SJCRH30 (cell line): ENCODE data around the gene MAP2K6. TPM values are rescaled to one million over a fixed set of nuclear protein-coding genes. Genes with fewer than 3 reads are reported as not detected.

Experiments
- DNase-seq, 2 experiments: peaks; one replicate each; pipeline ENCODE4 v3.0.0-alpha.2; 2015 to 2020
- H3K27ac ChIP-seq: fragments of 250-450 bp; sonication (Bioruptor Pico); 2 replicates; pipeline ENCODE4 v1.5.1; 2020; ENCODE audit warnings: mild to moderate bottlenecking, moderate library complexity
- H3K27me3 ChIP-seq: fragments of 250-450 bp; sonication (Bioruptor Pico); 2 replicates; pipeline ENCODE4 v1.5.1; 2020; ENCODE audit warnings: mild to moderate bottlenecking, moderate library complexity
- H3K36me3 ChIP-seq: fragments of 250-450 bp; sonication (Bioruptor Pico); 2 replicates; pipeline ENCODE4 v1.5.1; 2020; ENCODE audit warnings: mild to moderate bottlenecking, moderate library complexity
- H3K4me1 ChIP-seq: fragments of 250-450 bp; sonication (Bioruptor Pico); 2 replicates; pipeline ENCODE4 v1.5.1; 2020; ENCODE audit warnings: mild to moderate bottlenecking, moderate library complexity
- H3K4me3 ChIP-seq: fragments of 250-450 bp; sonication (Bioruptor Pico); 2 replicates; pipeline ENCODE4 v1.5.1; 2020; ENCODE audit warnings: mild to moderate bottlenecking, moderate library complexity
- H3K9me3 ChIP-seq: fragments of 250-450 bp; sonication (Bioruptor Pico); replicated peaks from 2 replicates; pipeline ENCODE4 v1.5.1; 2020; ENCODE audit warnings: mild to moderate bottlenecking, moderate library complexity
- total RNA-seq: library from RNA; depleted of rRNA; stranded (reverse); fragments of >200 nt; shearing (Covaris generic); gene quantifications from 2 replicates; pipeline ENCODE4 v1.2.3, GENCODE V29; 2014

MAP2K6 gene
- total RNA-seq, 1 experiment from 2014 or later = 0.55 TPM

- DNase-seq = no peak
- H3K4me1 ChIP-seq = no peaks in the 10 kb centered on the region
- H3K4me3 ChIP-seq = no peak overlapping the region
- no peaks in the 10 kb centered on the region for H3K36me3 ChIP-seq
- no peak overlapping the region for H3K27ac ChIP-seq
- no peaks in the 10 kb centered on the region for H3K9me3 ChIP-seq
- no peaks in the 10 kb centered on the region for H3K27me3 ChIP-seq
These were observed 934 bp downstream of the MAP2K6 start for GRCh38 chr17:69415431-69415830.

GRCh38 chr17:69417545-69418483 is 3.3 kb downstream of the MAP2K6 start:
- H3K27ac ChIP-seq = no peak overlapping the region
- no peaks in the 10 kb centered on the region for H3K4me1 ChIP-seq
- no peaks in the 10 kb centered on the region for H3K27me3 ChIP-seq
- no peak for DNase-seq
- no peak overlapping the region for H3K4me3 ChIP-seq
- H3K36me3 ChIP-seq = no peaks in the 10 kb centered on the region
- H3K9me3 ChIP-seq = no peaks in the 10 kb centered on the region

GRCh38 chr17:69418535-69418934 is 4.0 kb downstream of the MAP2K6 start:
- Histone ChIP-seq H3K36me3 (no peaks in the 10 kb centered on the region), H3K9me3 (no peaks in the 10 kb centered on the region), H3K4me3 (no peak overlapping the region), H3K4me1 (no peaks in the 10 kb centered on the region), H3K27ac (no peak overlapping the region), H3K27me3 (no peaks in the 10 kb centered on the region)
- no peak for DNase-seq

GRCh38 chr17:69423450-69423849 is 9.0 kb downstream of the MAP2K6 start:
- no peaks in the 10 kb centered on the region for H3K27me3 ChIP-seq
- DNase-seq = no peak
- no peak overlapping the region for H3K27ac ChIP-seq
- H3K9me3 ChIP-seq = no peaks in the 10 kb centered on the region
- no peaks in the 10 kb centered on the region for H3K36me3 ChIP-seq
- no peaks in the 10 kb centered on the region for H3K4me1 ChIP-seq
- no peak overlapping the region for H3K4me3 ChIP-seq

- no peaks in the 10 kb centered on the region for H3K27me3 ChIP-seq
- H3K4me3 ChIP-seq = no peak overlapping the region
- no peak for DNase-seq
- H3K27ac ChIP-seq = no peak overlapping the region
- no peaks in the 10 kb centered on the region for H3K9me3 ChIP-seq
- H3K4me1 ChIP-seq = no peaks in the 10 kb centered on the region
- H3K36me3 ChIP-seq = no peaks in the 10 kb centered on the region
These were observed 10.0 kb downstream of the MAP2K6 start for GRCh38 chr17:69424287-69425041.

- DNase-seq = no peak
- H3K27ac ChIP-seq = no peak overlapping the region
- no peaks in the 10 kb centered on the region for H3K27me3 ChIP-seq
- no peak overlapping the region for H3K4me3 ChIP-seq
- no peaks in the 10 kb centered on the region for H3K4me1 ChIP-seq
- H3K36me3 ChIP-seq = no peaks in the 10 kb centered on the region
- H3K9me3 ChIP-seq = no peaks in the 10 kb centered on the region
These were observed 11.5 kb downstream of the MAP2K6 start for GRCh38 chr17:69425978-69426377.

- Histone ChIP-seq H3K4me1 (no peaks in the 10 kb centered on the region), H3K27ac (no peak overlapping the region), H3K9me3 (no peaks in the 10 kb centered on the region), H3K27me3 (no peaks in the 10 kb centered on the region), H3K36me3 (no peaks in the 10 kb centered on the region), H3K4me3 (no peak overlapping the region)
- DNase-seq = no peak
These were observed 13.1 kb downstream of the MAP2K6 start for GRCh38 chr17:69427486-69428197.

GRCh38 chr17:69428252-69428980 is 13.9 kb downstream of the MAP2K6 start:
- no peak for DNase-seq
- Histone ChIP-seq H3K27me3 (no peaks in the 10 kb centered on the region), H3K27ac (no peak overlapping the region), H3K4me3 (no peak overlapping the region), H3K36me3 (no peaks in the 10 kb centered on the region), H3K9me3 (no peaks in the 10 kb centered on the region), H3K4me1 (no peaks in the 10 kb centered on the region)

GRCh38 chr17:69430488-69430887 is 16.0 kb downstream of the MAP2K6 start:
- H3K9me3 ChIP-seq = no peaks in the 10 kb centered on the region
- H3K4me3 ChIP-seq = no peak overlapping the region
- no peak for DNase-seq
- H3K27me3 ChIP-seq = no peaks in the 10 kb centered on the region
- no peak overlapping the region for H3K27ac ChIP-seq
- H3K4me1 ChIP-seq = no peaks in the 10 kb centered on the region
- H3K36me3 ChIP-seq = no peaks in the 10 kb centered on the region

GRCh38 chr17:69431835-69432234 is 17.3 kb downstream of the MAP2K6 start:
- Histone ChIP-seq H3K27me3 (no peaks in the 10 kb centered on the region), H3K9me3 (no peaks in the 10 kb centered on the region), H3K36me3 (no peaks in the 10 kb centered on the region), H3K27ac (no peak overlapping the region), H3K4me3 (no peak overlapping the region), H3K4me1 (no peaks in the 10 kb centered on the region)
- DNase-seq = no peak

GRCh38 chr17:69433093-69433492 is 18.6 kb downstream of the MAP2K6 start:
- H3K27me3 ChIP-seq = no peaks in the 10 kb centered on the region
- H3K36me3 ChIP-seq = no peaks in the 10 kb centered on the region
- DNase-seq = no peak
- no peaks in the 10 kb centered on the region for H3K4me1 ChIP-seq
- no peak overlapping the region for H3K4me3 ChIP-seq
- H3K27ac ChIP-seq = no peak overlapping the region
- no peaks in the 10 kb centered on the region for H3K9me3 ChIP-seq

GRCh38 chr17:69434164-69434579 is 19.7 kb downstream of the MAP2K6 start:
- no peak for DNase-seq
- Histone ChIP-seq H3K27ac (no peak overlapping the region), H3K9me3 (no peaks in the 10 kb centered on the region), H3K4me1 (no peaks in the 10 kb centered on the region), H3K36me3 (no peaks in the 10 kb centered on the region), H3K27me3 (no peaks in the 10 kb centered on the region), H3K4me3 (no peak overlapping the region)

- no peak overlapping the region for H3K4me3 ChIP-seq
- no peaks in the 10 kb centered on the region for H3K9me3 ChIP-seq
- no peaks in the 10 kb centered on the region for H3K4me1 ChIP-seq
- H3K36me3 ChIP-seq = no peaks in the 10 kb centered on the region
- H3K27ac ChIP-seq = no peak overlapping the region
- no peaks in the 10 kb centered on the region for H3K27me3 ChIP-seq
- DNase-seq = no peak
These were observed 21.6 kb downstream of the MAP2K6 start for GRCh38 chr17:69435971-69436696.

GRCh38 chr17:69437475-69437874 is 23.0 kb downstream of the MAP2K6 start:
- no peaks in the 10 kb centered on the region for H3K36me3 ChIP-seq
- H3K4me1 ChIP-seq = no peaks in the 10 kb centered on the region
- no peaks in the 10 kb centered on the region for H3K27me3 ChIP-seq
- H3K4me3 ChIP-seq = no peak overlapping the region
- H3K9me3 ChIP-seq = no peaks in the 10 kb centered on the region
- no peak for DNase-seq
- H3K27ac ChIP-seq = no peak overlapping the region
